Chondrocyte (in vitro differentiated cells): Measurements from ENCODE around the gene HTR2A. TPM values are rescaled to one million over a fixed set of nuclear protein-coding genes. Genes with fewer than 3 reads are reported as not detected.

Experiments
- DNase-seq: peaks from one replicate; pipeline ENCODE4 v3.0.0; 2021; ENCODE audit warnings: mixed read lengths, low spot score
- H3K27ac Mint-ChIP-seq: one replicate; pipeline ENCODE4 v1.8.0; 2021; ENCODE audit warnings: mild to moderate bottlenecking, moderate library complexity, mixed read lengths; ENCODE audit not compliant: unreplicated experiment
- H3K27me3 Mint-ChIP-seq: 2 replicates; pipeline ENCODE4 v1.8.0; 2021; ENCODE audit warnings: low read depth, mixed read lengths
- H3K36me3 Mint-ChIP-seq: 2 replicates; pipeline ENCODE4 v1.8.0; 2021; ENCODE audit warnings: low read depth, mixed read lengths
- H3K4me1 Mint-ChIP-seq: 2 replicates; pipeline ENCODE4 v1.8.0; 2021; ENCODE audit warnings: low read depth, mild to moderate bottlenecking, mixed read lengths
- H3K4me3 Mint-ChIP-seq: one replicate; pipeline ENCODE4 v1.8.0; 2021; ENCODE audit warnings: mild to moderate bottlenecking, moderate library complexity, mixed read lengths; ENCODE audit not compliant: unreplicated experiment
- H3K9me3 Mint-ChIP-seq: 2 replicates; pipeline ENCODE4 v1.8.0; 2021; ENCODE audit warnings: low read depth, mixed read lengths
- total RNA-seq: library from RNA; stranded (reverse); gene quantifications from 3 replicates; pipeline ENCODE4 v1.2.1, GENCODE V29; 2021
- TF ChIP-seq, protein P1 (sequence below): fragments of 200-600 bp; sonication (generic); IDR thresholded peaks from 2 replicates; pipeline ENCODE4 v1.5.0; 2021; ENCODE audit warnings: antibody characterized with exemption, mild to moderate bottlenecking, moderate library complexity

Gene HTR2A
- total RNA-seq, 1 donor from 2014 or later = 0.37 TPM

DNA sequence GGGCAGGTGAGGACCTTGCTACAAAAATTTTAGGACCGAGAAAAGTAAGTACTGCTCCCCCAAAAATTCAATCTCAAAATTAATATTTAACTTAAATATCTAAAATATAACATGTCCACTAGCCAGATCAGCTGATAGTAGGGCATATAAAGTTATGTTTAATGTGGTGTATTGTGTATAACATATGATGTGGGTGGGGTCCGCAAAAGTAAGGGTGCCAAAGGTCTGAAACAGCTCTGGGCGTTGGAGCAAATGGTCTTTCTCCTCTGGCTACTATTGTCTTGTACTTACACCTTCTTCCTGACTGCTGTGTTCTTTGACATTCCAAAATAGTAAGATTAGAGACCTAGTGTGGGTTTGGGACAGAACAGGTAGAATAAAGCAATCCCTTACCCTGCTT, 41.2 kb downstream of the HTR2A start:
- H3K27me3 Mint-ChIP-seq = peaks cover 5% of the 10 kb centered on the region

DNA sequence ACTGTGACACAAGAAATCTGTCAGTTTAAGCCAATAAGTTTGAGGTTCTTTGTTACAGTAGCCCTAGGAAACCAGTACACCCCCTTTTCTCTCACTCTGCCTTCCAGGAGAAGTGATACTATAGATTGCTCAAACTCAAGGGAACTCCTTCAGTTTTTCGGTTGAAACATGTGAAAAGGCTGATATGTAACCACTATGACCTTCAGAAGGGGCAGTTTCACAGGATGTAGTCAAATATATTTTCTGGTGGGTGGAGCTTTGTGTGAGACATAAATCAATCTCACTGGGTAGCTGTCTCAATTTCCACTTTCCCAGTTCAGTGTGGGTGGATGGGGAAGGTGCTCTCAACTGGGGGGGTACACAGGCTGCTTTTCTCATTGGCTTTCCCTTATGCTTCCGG, 41.7 kb downstream of the HTR2A start:
- DNase-seq = no peak
- Mint-ChIP-seq H3K27ac (no peak overlapping the region), H3K4me3 (no peak overlapping the region), H3K9me3 (no peaks in the 10 kb centered on the region), H3K4me1 (no peaks in the 10 kb centered on the region), H3K27me3 (peaks cover 5% of the 10 kb centered on the region), H3K36me3 (no peaks in the 10 kb centered on the region)
- TF ChIP-seq, protein P1, sequence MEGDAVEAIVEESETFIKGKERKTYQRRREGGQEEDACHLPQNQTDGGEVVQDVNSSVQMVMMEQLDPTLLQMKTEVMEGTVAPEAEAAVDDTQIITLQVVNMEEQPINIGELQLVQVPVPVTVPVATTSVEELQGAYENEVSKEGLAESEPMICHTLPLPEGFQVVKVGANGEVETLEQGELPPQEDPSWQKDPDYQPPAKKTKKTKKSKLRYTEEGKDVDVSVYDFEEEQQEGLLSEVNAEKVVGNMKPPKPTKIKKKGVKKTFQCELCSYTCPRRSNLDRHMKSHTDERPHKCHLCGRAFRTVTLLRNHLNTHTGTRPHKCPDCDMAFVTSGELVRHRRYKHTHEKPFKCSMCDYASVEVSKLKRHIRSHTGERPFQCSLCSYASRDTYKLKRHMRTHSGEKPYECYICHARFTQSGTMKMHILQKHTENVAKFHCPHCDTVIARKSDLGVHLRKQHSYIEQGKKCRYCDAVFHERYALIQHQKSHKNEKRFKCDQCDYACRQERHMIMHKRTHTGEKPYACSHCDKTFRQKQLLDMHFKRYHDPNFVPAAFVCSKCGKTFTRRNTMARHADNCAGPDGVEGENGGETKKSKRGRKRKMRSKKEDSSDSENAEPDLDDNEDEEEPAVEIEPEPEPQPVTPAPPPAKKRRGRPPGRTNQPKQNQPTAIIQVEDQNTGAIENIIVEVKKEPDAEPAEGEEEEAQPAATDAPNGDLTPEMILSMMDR = no peak

More for the DNA sequence above, 41.2 kb downstream of the HTR2A start:
- H3K4me3 Mint-ChIP-seq = no peak overlapping the region
- H3K4me1 Mint-ChIP-seq = no peaks in the 10 kb centered on the region
- H3K36me3 Mint-ChIP-seq = no peaks in the 10 kb centered on the region
- no peak for DNase-seq
- no peak overlapping the region for H3K27ac Mint-ChIP-seq
- TF ChIP-seq, protein P1 = no peak
- no peaks in the 10 kb centered on the region for H3K9me3 Mint-ChIP-seq

DNA sequence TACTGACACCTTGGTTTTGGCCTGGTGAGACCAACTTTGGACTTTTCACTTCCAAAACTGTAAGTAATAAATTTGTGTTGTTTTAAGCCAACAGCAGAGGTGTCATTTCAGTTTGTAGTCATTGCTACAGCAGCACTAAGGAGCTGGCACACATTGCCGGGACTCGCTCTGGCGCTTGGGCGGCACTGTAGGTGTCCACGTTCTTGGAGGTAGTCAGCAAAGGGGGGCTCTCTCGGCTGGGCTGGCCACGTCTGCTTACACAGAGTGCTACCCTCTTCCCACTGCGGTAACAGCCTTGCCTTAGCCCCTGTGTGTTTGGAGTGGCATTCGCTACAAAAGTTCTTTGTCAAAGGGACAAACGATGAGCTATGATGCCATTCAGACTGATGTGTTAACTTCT, 44.7 kb downstream of the HTR2A start:
- no peak overlapping the region for H3K4me3 Mint-ChIP-seq
- H3K4me1 Mint-ChIP-seq = no peaks in the 10 kb centered on the region
- TF ChIP-seq, protein P1 = no peak
- H3K27me3 Mint-ChIP-seq = peaks cover 10% of the 10 kb centered on the region
- no peak overlapping the region for H3K27ac Mint-ChIP-seq
- no peak for DNase-seq
- no peaks in the 10 kb centered on the region for H3K9me3 Mint-ChIP-seq
- H3K36me3 Mint-ChIP-seq = peaks cover 1% of the 10 kb centered on the region

DNA sequence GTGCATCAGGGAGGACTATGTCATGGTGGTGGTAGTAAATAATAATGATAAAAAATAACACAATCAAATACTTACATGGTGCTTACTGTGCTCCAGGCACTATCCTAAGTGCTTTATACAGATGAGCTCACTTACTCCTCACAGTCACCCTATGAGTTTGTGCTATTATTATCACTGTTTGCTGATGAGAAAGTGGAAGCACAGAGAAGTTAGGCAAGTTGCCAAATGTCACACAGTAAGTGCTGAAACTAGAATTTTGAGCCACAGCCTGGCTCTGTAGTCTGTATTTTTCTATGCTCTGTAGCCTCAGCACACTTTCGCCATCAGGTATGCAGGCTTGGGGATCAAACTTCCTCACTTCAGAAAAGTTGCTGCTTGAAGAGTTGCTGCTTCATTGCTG, 46.6 kb downstream of the HTR2A start:
- DNase-seq = no peak
- Mint-ChIP-seq H3K4me3 (no peak overlapping the region), H3K36me3 (peaks cover 1% of the 10 kb centered on the region), H3K27ac (no peak overlapping the region), H3K4me1 (no peaks in the 10 kb centered on the region), H3K9me3 (no peaks in the 10 kb centered on the region), H3K27me3 (peaks cover 10% of the 10 kb centered on the region)
- TF ChIP-seq, protein P1 = no peak

DNA sequence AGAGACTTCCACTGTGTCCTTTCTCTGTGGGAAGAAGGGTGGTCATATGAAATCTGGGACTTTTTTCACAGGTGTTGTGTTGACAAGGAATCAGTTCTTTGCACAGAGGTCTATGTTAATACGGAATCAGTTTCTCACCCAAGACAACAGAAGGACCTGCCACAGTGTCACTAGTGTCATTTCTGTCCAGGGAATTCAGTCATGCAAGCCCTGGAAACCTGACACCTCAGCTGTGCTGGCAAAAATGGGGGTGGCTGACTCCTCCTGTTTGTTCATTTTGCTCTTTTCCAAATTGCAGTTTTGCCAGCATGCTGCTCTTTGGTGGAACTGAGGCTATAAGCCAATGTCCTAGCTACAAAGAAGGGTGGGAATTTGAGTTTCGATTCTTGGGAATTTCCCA, 50.1 kb downstream of the HTR2A start:
- DNase-seq = no peak
- Mint-ChIP-seq H3K9me3 (no peaks in the 10 kb centered on the region), H3K4me3 (no peak overlapping the region), H3K27ac (no peak overlapping the region), H3K36me3 (peaks cover 1% of the 10 kb centered on the region), H3K27me3 (peaks cover 5% of the 10 kb centered on the region), H3K4me1 (no peaks in the 10 kb centered on the region)
- TF ChIP-seq, protein P1 = no peak
